HepG2 (cell line): ENCODE data around the gene FIZ1. TPM values are rescaled to one million over a fixed set of nuclear protein-coding genes. Genes with fewer than 3 reads are reported as not detected.

Source experiments
- AKAP8 ChIP-seq: sonication (generic); formaldehyde crosslinking; IDR thresholded peaks from 2 replicates; pipeline ENCODE4 v1.5.1; 2020; ENCODE audit warnings: mild to moderate bottlenecking, missing genetic modification reagents
- ATF1 ChIP-seq: IDR thresholded peaks from 2 replicates; pipeline ENCODE4 v1.6.1; 2016; ENCODE audit warnings: mild to moderate bottlenecking, control low read depth
- CHD2 ChIP-seq: IDR thresholded peaks from 2 replicates; pipeline ENCODE4 v1.6.1; 2011; ENCODE audit warnings: low read depth, low read length, improper control_type of control experiment
- MAF1 ChIP-seq: sonication (generic); formaldehyde crosslinking; IDR thresholded peaks from 2 replicates; pipeline ENCODE4 v1.5.0; 2020; ENCODE audit warnings: missing genetic modification reagents, borderline replicate concordance
- POLR2AphosphoS2 ChIP-seq: IDR thresholded peaks from 2 replicates; pipeline ENCODE4 v1.6.1; 2011; ENCODE audit warnings: low read depth, low read length, improper control_type of control experiment
- RXRA ChIP-seq: sonication (generic); formaldehyde crosslinking; IDR thresholded peaks from 2 replicates; pipeline ENCODE4 v1.5.1; 2020; ENCODE audit warnings: missing genetic modification reagents
- TEAD2 ChIP-seq: sonication (generic); formaldehyde crosslinking; IDR thresholded peaks from 2 replicates; pipeline ENCODE4 v1.9.0; 2021; ENCODE audit warnings: missing genetic modification reagents
- ZNF12 ChIP-seq: sonication (generic); formaldehyde crosslinking; IDR thresholded peaks from 2 replicates; pipeline ENCODE4 v1.5.0; 2020; ENCODE audit warnings: missing genetic modification reagents
- ZNF256 ChIP-seq: sonication (generic); formaldehyde crosslinking; conservative IDR thresholded peaks from 2 replicates; pipeline ENCODE4 v1.4.0; 2020; ENCODE audit warnings: missing genetic modification reagents
- ZNF282 ChIP-seq: fragments of 450-650 bp; IDR thresholded peaks from 2 replicates; pipeline ENCODE4 v1.6.1; 2018; ENCODE audit not compliant: partially characterized antibody
- ZNF326 ChIP-seq: sonication (generic); formaldehyde crosslinking; IDR thresholded peaks from 2 replicates; pipeline ENCODE4 v1.4.0; 2020; ENCODE audit warnings: missing genetic modification reagents, borderline replicate concordance
- ZNF556 ChIP-seq: sonication (generic); formaldehyde crosslinking; IDR thresholded peaks from 2 replicates; pipeline ENCODE4 v1.4.0; 2020; ENCODE audit warnings: mild to moderate bottlenecking, missing genetic modification reagents, borderline replicate concordance
- ZNF75D ChIP-seq: sonication (generic); formaldehyde crosslinking; IDR thresholded peaks from 2 replicates; pipeline ENCODE4 v1.8.1; 2023; ENCODE audit warnings: missing genetic modification reagents, mild to moderate bottlenecking, borderline replicate concordance
- ZNF788 ChIP-seq: sonication (generic); formaldehyde crosslinking; IDR thresholded peaks from 2 replicates; pipeline ENCODE4 v1.5.0; 2020; ENCODE audit warnings: mild to moderate bottlenecking, missing genetic modification reagents, borderline replicate concordance
- ZZZ3 ChIP-seq: sonication (generic); formaldehyde crosslinking; IDR thresholded peaks from 2 replicates; pipeline ENCODE4 v1.4.0; 2020; ENCODE audit warnings: missing genetic modification reagents, mild to moderate bottlenecking, borderline replicate concordance
- polyA plus RNA-seq, 8 experiments: library from polyadenylated mRNA; depleted of rRNA in 3 of 8; stranded (reverse) in 7 of 8; unstranded in 1 of 8; fragments of >200 nt; fragmentation: Illumina TruSeq in 4 of 8; extraction: Trizol in 4 of 8; gene quantifications; 2 replicates each; pipeline versions ENCODE4 v1.2.1 to v1.2.3, GENCODE V29; 2011 to 2016; ENCODE audit warnings: low read depth in 4 of 8, missing spikeins in 1 of 8, mixed read lengths in 1 of 8; ENCODE audit not compliant: insufficient read depth in 1 of 8
- total RNA-seq, 5 experiments: library from RNA; depleted of rRNA; stranded (reverse); fragments of >200 nt; fragmentation: Illumina TruSeq; extraction: Trizol; gene quantifications; 2 replicates each; pipeline ENCODE4 v1.2.3, GENCODE V29; 2016; ENCODE audit warnings: low read depth in 1 of 5
- TF ChIP-seq, protein P1 (sequence below): sonication (generic); formaldehyde crosslinking; conservative IDR thresholded peaks from 2 replicates; pipeline ENCODE4 v1.4.0; 2020; ENCODE audit warnings: missing genetic modification reagents
- TF ChIP-seq, protein P2 (sequence below): sonication (generic); formaldehyde crosslinking; IDR thresholded peaks from 2 replicates; pipeline ENCODE4 v1.5.0; 2020; ENCODE audit warnings: missing genetic modification reagents, mild to moderate bottlenecking, borderline replicate concordance
- TF ChIP-seq, protein P3 (sequence below): sonication (generic); formaldehyde crosslinking; IDR thresholded peaks from 2 replicates; pipeline ENCODE4 v1.5.0; 2020; ENCODE audit warnings: mild to moderate bottlenecking, missing genetic modification reagents
- TF ChIP-seq, protein P4 (sequence below): sonication (generic); formaldehyde crosslinking; IDR thresholded peaks from 2 replicates; pipeline ENCODE4 v1.5.0; 2020; ENCODE audit warnings: mild to moderate bottlenecking, missing genetic modification reagents, borderline replicate concordance

FIZ1 gene
- total and polyA plus RNA-seq, 2 of the 13 experiments (the other 11 are each of a cell fraction or from before 2014, with no cell fraction given): 3.6 to 5.9 TPM

DNA sequence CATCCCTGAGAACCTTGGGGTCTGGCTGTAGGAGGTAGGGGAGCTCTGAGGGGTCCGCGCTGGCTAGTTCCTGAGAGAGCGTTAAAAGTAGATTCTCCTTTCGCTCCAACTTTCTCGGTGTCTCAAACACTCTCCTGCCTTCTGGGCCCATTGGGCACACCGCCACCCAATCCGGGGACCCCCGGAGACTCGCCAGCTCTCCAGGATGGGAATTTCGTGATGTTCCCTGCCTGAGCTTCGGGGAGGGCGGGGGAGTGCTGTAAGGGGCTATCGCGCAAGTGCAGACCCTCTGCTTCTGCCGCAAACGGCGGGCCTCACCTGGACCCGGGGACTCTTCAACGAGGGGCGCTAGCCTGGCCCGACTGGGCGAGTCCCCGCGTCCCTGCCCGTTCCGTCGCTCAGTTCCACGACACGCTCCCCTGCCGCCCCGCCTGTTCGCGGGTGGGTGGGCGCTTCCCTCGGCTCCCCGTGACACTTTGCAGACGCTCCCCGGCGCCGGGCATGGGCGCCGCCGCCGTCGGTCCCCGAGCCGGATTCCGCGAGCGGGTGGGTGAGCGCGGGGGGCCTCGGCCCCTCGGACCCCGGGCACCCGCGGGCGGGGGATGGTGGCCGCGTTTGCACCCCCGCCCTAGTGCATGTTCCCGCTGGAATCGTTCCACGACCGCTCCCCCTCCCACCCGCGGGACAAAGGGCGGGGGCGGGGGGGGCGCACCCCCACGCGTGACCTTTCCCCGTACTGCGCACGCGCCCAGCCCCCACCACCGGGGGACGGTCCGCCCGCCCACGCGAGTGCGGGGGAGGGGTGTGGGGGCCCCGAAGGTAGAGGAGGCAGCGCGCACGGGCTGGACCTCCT is 48.6 kb upstream of the FIZ1 start, which contains the start of gene CCDC106 (continued):
- TF ChIP-seq, protein P1, sequence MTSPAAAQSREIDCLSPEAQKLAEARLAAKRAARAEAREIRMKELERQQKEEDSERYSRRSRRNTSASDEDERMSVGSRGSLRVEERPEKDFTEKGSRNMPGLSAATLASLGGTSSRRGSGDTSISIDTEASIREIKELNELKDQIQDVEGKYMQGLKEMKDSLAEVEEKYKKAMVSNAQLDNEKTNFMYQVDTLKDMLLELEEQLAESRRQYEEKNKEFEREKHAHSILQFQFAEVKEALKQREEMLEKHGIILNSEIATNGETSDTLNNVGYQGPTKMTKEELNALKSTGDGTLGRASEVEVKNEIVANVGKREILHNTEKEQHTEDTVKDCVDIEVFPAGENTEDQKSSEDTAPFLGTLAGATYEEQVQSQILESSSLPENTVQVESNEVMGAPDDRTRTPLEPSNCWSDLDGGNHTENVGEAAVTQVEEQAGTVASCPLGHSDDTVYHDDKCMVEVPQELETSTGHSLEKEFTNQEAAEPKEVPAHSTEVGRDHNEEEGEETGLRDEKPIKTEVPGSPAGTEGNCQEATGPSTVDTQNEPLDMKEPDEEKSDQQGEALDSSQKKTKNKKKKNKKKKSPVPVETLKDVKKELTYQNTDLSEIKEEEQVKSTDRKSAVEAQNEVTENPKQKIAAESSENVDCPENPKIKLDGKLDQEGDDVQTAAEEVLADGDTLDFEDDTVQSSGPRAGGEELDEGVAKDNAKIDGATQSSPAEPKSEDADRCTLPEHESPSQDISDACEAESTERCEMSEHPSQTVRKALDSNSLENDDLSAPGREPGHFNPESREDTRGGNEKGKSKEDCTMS (CRISPR knock-in tag): no peak
- no peak for TF ChIP-seq ZNF75D (CRISPR knock-in tag)
- TF ChIP-seq ZNF12 (CRISPR knock-in tag): no peak
- TF ChIP-seq ZNF256 (CRISPR knock-in tag): no peak
- TF ChIP-seq, protein P2, sequence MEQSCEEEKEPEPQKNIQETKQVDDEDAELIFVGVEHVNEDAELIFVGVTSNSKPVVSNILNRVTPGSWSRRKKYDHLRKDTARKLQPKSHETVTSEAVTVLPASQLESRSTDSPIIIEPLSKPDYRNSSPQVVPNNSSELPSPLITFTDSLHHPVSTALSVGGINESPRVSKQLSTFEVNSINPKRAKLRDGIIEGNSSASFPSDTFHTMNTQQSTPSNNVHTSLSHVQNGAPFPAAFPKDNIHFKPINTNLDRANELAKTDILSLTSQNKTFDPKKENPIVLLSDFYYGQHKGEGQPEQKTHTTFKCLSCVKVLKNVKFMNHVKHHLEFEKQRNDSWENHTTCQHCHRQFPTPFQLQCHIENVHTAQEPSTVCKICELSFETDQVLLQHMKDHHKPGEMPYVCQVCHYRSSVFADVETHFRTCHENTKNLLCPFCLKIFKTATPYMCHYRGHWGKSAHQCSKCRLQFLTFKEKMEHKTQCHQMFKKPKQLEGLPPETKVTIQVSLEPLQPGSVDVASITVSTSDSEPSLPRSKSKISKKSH (CRISPR knock-in tag): no peak; the same call in 1 of the 2 replicates
- no peak for TF ChIP-seq POLR2AphosphoS2
- peak; percentile 97 for TF ChIP-seq AKAP8 (CRISPR knock-in tag)
- no peak for TF ChIP-seq CHD2
- TF ChIP-seq TEAD2: no peak
- TF ChIP-seq ZZZ3: no peak
- peak; percentile 45; the same call in 1 of the 2 replicates for TF ChIP-seq MAF1
- TF ChIP-seq, protein P3, sequence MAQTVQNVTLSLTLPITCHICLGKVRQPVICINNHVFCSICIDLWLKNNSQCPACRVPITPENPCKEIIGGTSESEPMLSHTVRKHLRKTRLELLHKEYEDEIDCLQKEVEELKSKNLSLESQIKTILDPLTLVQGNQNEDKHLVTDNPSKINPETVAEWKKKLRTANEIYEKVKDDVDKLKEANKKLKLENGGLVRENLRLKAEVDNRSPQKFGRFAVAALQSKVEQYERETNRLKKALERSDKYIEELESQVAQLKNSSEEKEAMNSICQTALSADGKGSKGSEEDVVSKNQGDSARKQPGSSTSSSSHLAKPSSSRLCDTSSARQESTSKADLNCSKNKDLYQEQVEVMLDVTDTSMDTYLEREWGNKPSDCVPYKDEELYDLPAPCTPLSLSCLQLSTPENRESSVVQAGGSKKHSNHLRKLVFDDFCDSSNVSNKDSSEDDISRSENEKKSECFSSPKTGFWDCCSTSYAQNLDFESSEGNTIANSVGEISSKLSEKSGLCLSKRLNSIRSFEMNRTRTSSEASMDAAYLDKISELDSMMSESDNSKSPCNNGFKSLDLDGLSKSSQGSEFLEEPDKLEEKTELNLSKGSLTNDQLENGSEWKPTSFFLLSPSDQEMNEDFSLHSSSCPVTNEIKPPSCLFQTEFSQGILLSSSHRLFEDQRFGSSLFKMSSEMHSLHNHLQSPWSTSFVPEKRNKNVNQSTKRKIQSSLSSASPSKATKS: no peak
- TF ChIP-seq ZNF788 (CRISPR knock-in tag): peak; percentile 81
- no peak for TF ChIP-seq ZNF282
- no peak; the same call in 1 of the 2 replicates for TF ChIP-seq ZNF556 (CRISPR knock-in tag)
- TF ChIP-seq RXRA (CRISPR knock-in tag): peak; percentile 38; the same call in 1 of the 2 replicates
- no peak for TF ChIP-seq ATF1 (CRISPR knock-in tag)
- TF ChIP-seq ZNF326 (CRISPR knock-in tag): no peak
- TF ChIP-seq, protein P4, sequence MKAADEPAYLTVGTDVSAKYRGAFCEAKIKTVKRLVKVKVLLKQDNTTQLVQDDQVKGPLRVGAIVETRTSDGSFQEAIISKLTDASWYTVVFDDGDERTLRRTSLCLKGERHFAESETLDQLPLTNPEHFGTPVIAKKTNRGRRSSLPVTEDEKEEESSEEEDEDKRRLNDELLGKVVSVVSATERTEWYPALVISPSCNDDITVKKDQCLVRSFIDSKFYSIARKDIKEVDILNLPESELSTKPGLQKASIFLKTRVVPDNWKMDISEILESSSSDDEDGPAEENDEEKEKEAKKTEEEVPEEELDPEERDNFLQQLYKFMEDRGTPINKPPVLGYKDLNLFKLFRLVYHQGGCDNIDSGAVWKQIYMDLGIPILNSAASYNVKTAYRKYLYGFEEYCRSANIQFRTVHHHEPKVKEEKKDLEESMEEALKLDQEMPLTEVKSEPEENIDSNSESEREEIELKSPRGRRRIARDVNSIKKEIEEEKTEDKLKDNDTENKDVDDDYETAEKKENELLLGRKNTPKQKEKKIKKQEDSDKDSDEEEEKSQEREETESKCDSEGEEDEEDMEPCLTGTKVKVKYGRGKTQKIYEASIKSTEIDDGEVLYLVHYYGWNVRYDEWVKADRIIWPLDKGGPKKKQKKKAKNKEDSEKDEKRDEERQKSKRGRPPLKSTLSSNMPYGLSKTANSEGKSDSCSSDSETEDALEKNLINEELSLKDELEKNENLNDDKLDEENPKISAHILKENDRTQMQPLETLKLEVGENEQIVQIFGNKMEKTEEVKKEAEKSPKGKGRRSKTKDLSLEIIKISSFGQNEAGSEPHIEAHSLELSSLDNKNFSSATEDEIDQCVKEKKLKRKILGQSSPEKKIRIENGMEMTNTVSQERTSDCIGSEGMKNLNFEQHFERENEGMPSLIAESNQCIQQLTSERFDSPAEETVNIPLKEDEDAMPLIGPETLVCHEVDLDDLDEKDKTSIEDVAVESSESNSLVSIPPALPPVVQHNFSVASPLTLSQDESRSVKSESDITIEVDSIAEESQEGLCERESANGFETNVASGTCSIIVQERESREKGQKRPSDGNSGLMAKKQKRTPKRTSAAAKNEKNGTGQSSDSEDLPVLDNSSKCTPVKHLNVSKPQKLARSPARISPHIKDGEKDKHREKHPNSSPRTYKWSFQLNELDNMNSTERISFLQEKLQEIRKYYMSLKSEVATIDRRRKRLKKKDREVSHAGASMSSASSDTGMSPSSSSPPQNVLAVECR (CRISPR knock-in tag): peak; percentile 79; the same call in 1 of the 2 replicates
